Duodenal mucosa (tissue), 2 donors: ENCODE results near the gene TTC9C.
"Not testable (repeated sequence)": the region's sequence is repeated elsewhere in the genome, so short reads cannot be mapped to it uniquely, and the experiment has no call there.

ENCODE experiments used
- H3K27ac ChIP-seq: one replicate; pipeline ENCODE4 v1.7.0; 2013; ENCODE audit warnings: low read depth, low read length
- H3K27me3 ChIP-seq, 2 donors: one replicate each; pipeline ENCODE4 v1.7.0; 2013; ENCODE audit warnings: low read length in 2 of 2, control low read depth in 1 of 2; ENCODE audit not compliant: insufficient read depth in 2 of 2, control insufficient read depth in 1 of 2
- H3K36me3 ChIP-seq, 2 donors: one replicate each; pipeline ENCODE4 v1.7.0; 2013; ENCODE audit warnings: low read length in 2 of 2, control low read depth in 1 of 2; ENCODE audit not compliant: insufficient read depth in 2 of 2, control insufficient read depth in 1 of 2
- H3K4me1 ChIP-seq, 2 donors: one replicate each; pipeline ENCODE4 v1.7.0; 2013; ENCODE audit warnings: low read length in 2 of 2, control low read depth in 1 of 2; ENCODE audit not compliant: insufficient read depth in 2 of 2, control insufficient read depth in 1 of 2
- H3K4me3 ChIP-seq, 2 donors: one replicate each; pipeline ENCODE4 v1.7.0; 2013; ENCODE audit warnings: low read length in 2 of 2, low read depth in 1 of 2
- H3K9ac ChIP-seq, 2 donors: one replicate each; pipeline ENCODE4 v1.7.0; 2013; ENCODE audit warnings: low read length in 2 of 2, low read depth in 1 of 2
- H3K9me3 ChIP-seq, 2 donors: one replicate each; pipeline ENCODE4 v1.7.0; 2013; ENCODE audit warnings: low read length in 2 of 2, control low read depth in 1 of 2; ENCODE audit not compliant: control insufficient read depth in 1 of 2

TTC9C gene

GRCh38 chr11:62747475-62748160, 19.3 kb downstream of the TTC9C start:
- H3K27me3 ChIP-seq, result no peaks in the 10 kb centered on the region
- H3K9ac ChIP-seq, result no peak overlapping the region

GRCh38 chr11:62749931-62750330, 21.6 kb downstream of the TTC9C start:
- H3K4me1 ChIP-seq, result peaks cover 12% of the 10 kb centered on the region in 2 donors
- not testable (repeated sequence) for H3K27ac ChIP-seq, H3K9ac ChIP-seq, H3K4me3 ChIP-seq, H3K9me3 ChIP-seq, H3K27me3 ChIP-seq, H3K36me3 ChIP-seq

More at GRCh38 chr11:62747475-62748160, 19.3 kb downstream of the TTC9C start:
- no peak overlapping the region for H3K27ac ChIP-seq
- H3K9me3 ChIP-seq, result no peaks in the 10 kb centered on the region
- no peak overlapping the region for H3K4me3 ChIP-seq
- H3K36me3 ChIP-seq, result peaks cover 0 to 8% of the 10 kb centered on the region in 2 donors
- H3K4me1 ChIP-seq, result peaks cover under 1 to 2% of the 10 kb centered on the region in 2 donors

- Histone ChIP-seq H3K4me3 (peak overlapping the region in 1 of 2 donors; percentile 92), H3K27me3 (no peaks in the 10 kb centered on the region), H3K27ac (no peak overlapping the region), H3K4me1 (peaks cover 12% of the 10 kb centered on the region in 2 donors), H3K36me3 (peaks cover 0 to 8% of the 10 kb centered on the region in 2 donors), H3K9ac (no peak overlapping the region), H3K9me3 (no peaks in the 10 kb centered on the region)
These were observed 24.0 kb downstream of the TTC9C start for GRCh38 chr11:62752177-62752785.

- Histone ChIP-seq H3K27me3 (no peaks in the 10 kb centered on the region), H3K9me3 (no peaks in the 10 kb centered on the region), H3K36me3 (peaks cover 0 to 8% of the 10 kb centered on the region in 2 donors), H3K27ac (peak overlapping the region; percentile 46), H3K9ac (peak overlapping the region; percentile 70 to 75), H3K4me1 (peaks cover 12% of the 10 kb centered on the region in 2 donors), H3K4me3 (peak overlapping the region; percentile 90 to 92)
These were observed 24.9 kb downstream of the TTC9C start for GRCh38 chr11:62752994-62753735.

- Histone ChIP-seq H3K27ac (peak within 1 kb of the TSS; percentile 95), H3K9ac (peak within 1 kb of the TSS; percentile 70 to 75), H3K4me3 (peak within 1 kb of the TSS; percentile 90 to 92), H3K27me3 (no peaks in the 10 kb centered on the region), H3K9me3 (no peaks in the 10 kb centered on the region), H3K4me1 (peaks cover 12% of the 10 kb centered on the region in 2 donors), H3K36me3 (peaks cover 0 to 8% of the 10 kb centered on the region in 2 donors)
These were observed 25.7 kb downstream of the TTC9C start, which contains the start of gene ZBTB3 for GRCh38 chr11:62753736-62754603. Gene ZBTB3, minus strand, starts transcription at chr11:62754160. Its CDS starts 496 bp downstream, at chr11:62753664.

GRCh38 chr11:62755086-62755615, 26.9 kb downstream of the TTC9C start:
- peaks cover 12% of the 10 kb centered on the region in 2 donors for H3K4me1 ChIP-seq
- H3K9me3 ChIP-seq, result no peaks in the 10 kb centered on the region
- H3K4me3 ChIP-seq, result no peak overlapping the region
- no peaks in the 10 kb centered on the region for H3K27me3 ChIP-seq
- H3K27ac ChIP-seq, result no peak overlapping the region
- H3K36me3 ChIP-seq, result peaks cover 0 to 8% of the 10 kb centered on the region in 2 donors
- H3K9ac ChIP-seq, result no peak overlapping the region

GRCh38 chr11:62757846-62758788, 29.8 kb downstream of the TTC9C start:
- H3K9me3 ChIP-seq, result no peaks in the 10 kb centered on the region
- H3K36me3 ChIP-seq, result no peaks in the 10 kb centered on the region
- H3K27me3 ChIP-seq, result no peaks in the 10 kb centered on the region
- H3K9ac ChIP-seq, result no peak overlapping the region
- H3K4me3 ChIP-seq, result no peak overlapping the region
- H3K27ac ChIP-seq, result no peak overlapping the region
- peaks cover 17 to 21% of the 10 kb centered on the region in 2 donors for H3K4me1 ChIP-seq

GRCh38 chr11:62760867-62761227, 32.6 kb downstream of the TTC9C start:
- H3K27me3 ChIP-seq, H3K27ac ChIP-seq, H3K36me3 ChIP-seq, H3K9me3 ChIP-seq, H3K9ac ChIP-seq: not testable (repeated sequence)
- Histone ChIP-seq H3K4me1 (peaks cover 12 to 14% of the 10 kb centered on the region in 2 donors), H3K4me3 (peak overlapping the region in 1 of 2 donors; percentile 43)

GRCh38 chr11:62770778-62771143, 42.5 kb downstream of the TTC9C start:
- Histone ChIP-seq H3K4me1 (peaks cover 16 to 22% of the 10 kb centered on the region in 2 donors), H3K9me3 (no peaks in the 10 kb centered on the region), H3K4me3 (peak overlapping the region; percentile 73 to 88), H3K27ac (peak overlapping the region; percentile 42), H3K36me3 (peaks cover 12 to 22% of the 10 kb centered on the region in 2 donors), H3K27me3 (no peaks in the 10 kb centered on the region), H3K9ac (peak overlapping the region; percentile 67 to 88)
